GM12872 (cell line): ENCODE measurements around the gene AURKAIP1.
A peak's percentile ranks its signal among the peaks of the same experiment; 100 is the strongest.

Source experiments
- CTCF ChIP-seq: IDR thresholded peaks from 3 replicates; pipeline ENCODE4 v1.5.1; 2011; ENCODE audit warnings: low read depth, mild to moderate bottlenecking, low read length, moderate library complexity; ENCODE audit not compliant: insufficient read depth

Gene AURKAIP1

GRCh38 chr1:1406821-1407635, 32.0 kb upstream of the AURKAIP1 start, which contains the start of gene MRPL20:
Gene MRPL20, minus strand, starts transcription at chr1:1407293. Its CDS starts 76 bp downstream, at chr1:1407217.
- no peak for TF ChIP-seq CTCF

GRCh38 chr1:1406101-1406820, 31.3 kb upstream of the AURKAIP1 start:
- no peak for TF ChIP-seq CTCF

GRCh38 chr1:1403653-1404052, 28.6 kb upstream of the AURKAIP1 start:
- no peak for TF ChIP-seq CTCF

GRCh38 chr1:1402072-1402900, 27.3 kb upstream of the AURKAIP1 start:
- TF ChIP-seq CTCF: peak; percentile 69

GRCh38 chr1:1401457-1402010, 26.5 kb upstream of the AURKAIP1 start:
- TF ChIP-seq CTCF: no peak

GRCh38 chr1:1400576-1401456, 25.8 kb upstream of the AURKAIP1 start:
- no peak for TF ChIP-seq CTCF
